ENCODE data around the gene UNC5CL.
"Not testable (repeated sequence)": the region's sequence is repeated elsewhere in the genome, so short reads cannot be mapped to it uniquely, and the experiment has no call there.

Gene UNC5CL

GRCh38 chr6:41011673-41012072, 27.3 kb downstream of the UNC5CL start:
- H3K4me3 ChIP-seq = no peak overlapping the region
- H3K36me3 ChIP-seq = no peaks in the 10 kb centered on the region
- no peak overlapping the region for H3K4me2 ChIP-seq
- H3K27me3 ChIP-seq = no peaks in the 10 kb centered on the region
- no peaks in the 10 kb centered on the region for H3K9me3 ChIP-seq (replicated peaks in 1 of 11)
- no peak overlapping the region for H3K9ac ChIP-seq
- H3K4me1 ChIP-seq = peaks cover 0 to 11% (median 9%) of the 10 kb centered on the region in 10 experiments; a peak in 15 of 20 replicates
- TF ChIP-seq Cebpa-rat (IDR thresholded peaks at IDR 0.05) = no peak
- H3K27ac ChIP-seq = no peak overlapping the region
- no peaks in the 10 kb centered on the region for H4K20me1 ChIP-seq

- Histone ChIP-seq H3K4me2 (no peak overlapping the region), H4K20me1 (no peaks in the 10 kb centered on the region), H3K36me3 (no peaks in the 10 kb centered on the region), H3K9ac (no peak overlapping the region), H3K4me1 (peaks cover 0 to 15% (median 12%) of the 10 kb centered on the region in 10 experiments; a peak in 15 of 20 replicates), H3K27ac (no peak overlapping the region), H3K4me3 (no peak overlapping the region), H3K9me3 (replicated peaks in 1 of 11) (no peaks in the 10 kb centered on the region), H3K27me3 (no peaks in the 10 kb centered on the region)
- no peak for TF ChIP-seq Cebpa-rat (IDR thresholded peaks at IDR 0.05)
These were observed 29.4 kb downstream of the UNC5CL start for GRCh38 chr6:41009669-41010068.

- Histone ChIP-seq H4K20me1 (no peaks in the 10 kb centered on the region), H3K27me3 (no peaks in the 10 kb centered on the region), H3K9ac (no peak overlapping the region), H3K9me3 (replicated peaks in 1 of 11) (no peaks in the 10 kb centered on the region), H3K4me3 (no peak overlapping the region), H3K27ac (no peak overlapping the region), H3K4me2 (no peak overlapping the region), H3K36me3 (no peaks in the 10 kb centered on the region), H3K4me1 (peaks cover 0 to 15% (median 12%) of the 10 kb centered on the region in 10 experiments; a peak in 15 of 20 replicates)
- no peak for TF ChIP-seq Cebpa-rat (IDR thresholded peaks at IDR 0.05)
These were observed 31.0 kb downstream of the UNC5CL start for GRCh38 chr6:41008011-41008410.

GRCh38 chr6:41006980-41007379, 32.0 kb downstream of the UNC5CL start:
- H3K36me3 ChIP-seq; H3K4me3 ChIP-seq; H4K20me1 ChIP-seq; H3K9me3 ChIP-seq (replicated peaks in 1 of 11); H3K27ac ChIP-seq; H3K9ac ChIP-seq; H3K27me3 ChIP-seq: not testable (repeated sequence)
- H3K4me1 ChIP-seq = peaks cover 0 to 15% (median 12%) of the 10 kb centered on the region in 10 experiments; a peak in 15 of 20 replicates
- H3K4me2 ChIP-seq = peak overlapping the region in 8 of 11 experiments; percentile 33 to 59 (median 50); a peak in 14 of 22 replicates

GRCh38 chr6:41006217-41006616, 32.8 kb downstream of the UNC5CL start:
- not testable (repeated sequence) for H3K9me3 ChIP-seq (replicated peaks in 1 of 11); H3K4me3 ChIP-seq; H3K9ac ChIP-seq; H3K36me3 ChIP-seq; H3K27me3 ChIP-seq; H3K27ac ChIP-seq; H4K20me1 ChIP-seq
- H3K4me1 ChIP-seq = peaks cover 0 to 15% (median 12%) of the 10 kb centered on the region in 10 experiments; a peak in 15 of 20 replicates
- peak overlapping the region in 2 of 11 experiments; percentile 10 to 54; a peak in 3 of 22 replicates for H3K4me2 ChIP-seq

- H3K4me3 ChIP-seq = no peak overlapping the region
- peaks cover 4 to 14% (median 9%) of the 10 kb centered on the region in 10 experiments; a peak in 18 of 20 replicates for H3K4me1 ChIP-seq
- TF ChIP-seq Cebpa-rat (IDR thresholded peaks at IDR 0.05) = no peak
- H3K9ac ChIP-seq = no peak overlapping the region
- no peaks in the 10 kb centered on the region for H3K36me3 ChIP-seq
- no peaks in the 10 kb centered on the region for H4K20me1 ChIP-seq
- no peaks in the 10 kb centered on the region for H3K9me3 ChIP-seq (replicated peaks in 1 of 11)
- no peaks in the 10 kb centered on the region for H3K27me3 ChIP-seq
- no peak overlapping the region for H3K27ac ChIP-seq
- no peak overlapping the region for H3K4me2 ChIP-seq
These were observed 36.9 kb downstream of the UNC5CL start for GRCh38 chr6:41002168-41002567.

GRCh38 chr6:41000248-41000647, 38.8 kb downstream of the UNC5CL start:
- Histone ChIP-seq H3K9ac (no peak overlapping the region), H3K27ac (no peak overlapping the region), H3K27me3 (no peaks in the 10 kb centered on the region), H3K36me3 (no peaks in the 10 kb centered on the region), H4K20me1 (no peaks in the 10 kb centered on the region), H3K4me3 (no peak overlapping the region), H3K4me1 (peaks cover 0 to 12% (median 0%) of the 10 kb centered on the region in 10 experiments; a peak in 4 of 20 replicates), H3K9me3 (replicated peaks in 1 of 11) (no peaks in the 10 kb centered on the region), H3K4me2 (peak overlapping the region in 3 of 11 experiments; percentile 25 to 73 (median 61); a peak in 4 of 22 replicates)
- no peak for TF ChIP-seq Cebpa-rat (IDR thresholded peaks at IDR 0.05)

- no peaks in the 10 kb centered on the region for H3K36me3 ChIP-seq
- H3K9me3 ChIP-seq (replicated peaks in 1 of 11) = no peaks in the 10 kb centered on the region
- H3K27me3 ChIP-seq = no peaks in the 10 kb centered on the region
- no peaks in the 10 kb centered on the region for H4K20me1 ChIP-seq
- H3K4me2 ChIP-seq = peak overlapping the region in 3 of 11 experiments; percentile 25 to 73 (median 61); a peak in 4 of 22 replicates
- no peak for TF ChIP-seq Cebpa-rat (IDR thresholded peaks at IDR 0.05)
- H3K4me3 ChIP-seq = no peak overlapping the region
- no peak overlapping the region for H3K27ac ChIP-seq
- H3K4me1 ChIP-seq = peaks cover 0 to 12% (median 0%) of the 10 kb centered on the region in 10 experiments; a peak in 4 of 20 replicates
- no peak overlapping the region for H3K9ac ChIP-seq
These were observed 39.5 kb downstream of the UNC5CL start for GRCh38 chr6:40999569-40999968.

GRCh38 chr6:40998661-40999060, 40.4 kb downstream of the UNC5CL start:
- no peak overlapping the region for H3K4me2 ChIP-seq
- peaks cover 0 to 12% (median 0%) of the 10 kb centered on the region in 10 experiments; a peak in 4 of 20 replicates for H3K4me1 ChIP-seq
- no peak overlapping the region for H3K4me3 ChIP-seq
- no peak overlapping the region for H3K27ac ChIP-seq
- no peaks in the 10 kb centered on the region for H4K20me1 ChIP-seq
- H3K9ac ChIP-seq = no peak overlapping the region
- no peaks in the 10 kb centered on the region for H3K9me3 ChIP-seq (replicated peaks in 1 of 11)
- no peak for TF ChIP-seq Cebpa-rat (IDR thresholded peaks at IDR 0.05)
- H3K27me3 ChIP-seq = no peaks in the 10 kb centered on the region
- H3K36me3 ChIP-seq = no peaks in the 10 kb centered on the region

- Histone ChIP-seq H3K4me3 (no peak overlapping the region), H3K36me3 (no peaks in the 10 kb centered on the region), H3K4me1 (peaks cover 0 to 12% (median 0%) of the 10 kb centered on the region in 10 experiments; a peak in 4 of 20 replicates), H3K9ac (no peak overlapping the region), H3K9me3 (replicated peaks in 1 of 11) (no peaks in the 10 kb centered on the region), H4K20me1 (no peaks in the 10 kb centered on the region), H3K27ac (no peak overlapping the region), H3K4me2 (no peak overlapping the region), H3K27me3 (no peaks in the 10 kb centered on the region)
- no peak for TF ChIP-seq Cebpa-rat (IDR thresholded peaks at IDR 0.05)
These were observed 41.6 kb downstream of the UNC5CL start for GRCh38 chr6:40997234-40997957.
